HG03196 (cell line): ENCODE results near the gene PRPF40A.

Experiments used
- ATAC-seq: cut with Tn5 transposase; IDR thresholded peaks from one replicate; pipeline ENCODE4 v1.9.1; 2021; ENCODE audit not compliant: unreplicated experiment

The PRPF40A gene

GRCh38 chr2:152718076-152718908 is 1.0 kb upstream of the PRPF40A start, which contains the start of gene ARL6IP6:
ARL6IP6 (plus strand) TSS chr2:152718620; CDS start chr2:152718625, 5 bp downstream.
- peak; percentile 69 for ATAC-seq

DNA sequence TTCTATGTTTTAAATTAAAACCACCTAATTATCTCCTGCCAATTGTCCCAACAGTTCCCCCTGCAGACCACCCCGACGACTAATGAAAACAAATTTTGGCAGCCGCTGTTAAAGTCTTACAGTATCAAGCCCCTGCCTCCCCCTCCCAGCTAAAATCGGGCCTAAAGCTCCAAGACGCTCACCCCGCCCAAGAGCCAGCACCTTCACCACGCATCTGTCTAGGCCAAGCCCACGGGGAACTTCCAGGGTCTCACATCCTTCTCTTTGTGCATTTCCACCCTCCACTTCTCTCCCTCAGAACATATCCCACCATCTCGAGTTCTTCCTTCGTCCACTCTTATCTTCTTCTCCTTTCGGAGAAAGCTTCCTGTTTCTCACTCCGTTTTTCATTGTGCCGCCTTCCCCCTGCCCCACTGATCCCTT is 445 bp downstream of the PRPF40A start:
- ATAC-seq, result no peak

DNA sequence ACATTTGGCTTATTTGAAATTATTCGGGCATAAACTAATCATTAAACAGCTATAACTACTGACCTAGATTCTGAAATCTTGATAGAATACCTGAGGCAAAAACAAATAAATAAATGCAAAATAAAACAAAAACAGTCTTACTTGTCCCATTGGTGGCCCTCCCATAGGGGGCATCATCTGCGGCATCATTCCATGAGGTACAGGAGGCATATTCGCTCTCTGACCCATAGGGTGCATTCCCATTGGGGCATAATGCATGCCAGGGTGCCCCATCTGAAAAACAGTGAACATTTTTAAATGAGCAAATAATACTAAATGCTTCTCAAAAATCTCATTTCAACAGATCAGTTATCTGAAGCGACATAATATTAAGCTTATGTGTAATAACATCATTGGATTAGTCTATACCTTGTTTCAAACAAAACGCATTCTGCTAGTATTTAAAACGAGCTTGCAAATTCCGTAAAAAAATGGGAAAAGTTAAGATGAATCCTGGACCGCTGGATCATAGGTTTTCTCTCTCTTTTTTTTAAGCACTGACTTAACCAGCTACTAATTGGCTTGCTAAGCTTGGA is 1.3 kb downstream of the PRPF40A start:
- ATAC-seq, result no peak

- no peak for ATAC-seq
Measured at GRCh38 chr2:152715112-152715511, 2.1 kb downstream of the PRPF40A start.

GRCh38 chr2:152710713-152711112 is 6.5 kb downstream of the PRPF40A start:
- ATAC-seq, result no peak

DNA sequence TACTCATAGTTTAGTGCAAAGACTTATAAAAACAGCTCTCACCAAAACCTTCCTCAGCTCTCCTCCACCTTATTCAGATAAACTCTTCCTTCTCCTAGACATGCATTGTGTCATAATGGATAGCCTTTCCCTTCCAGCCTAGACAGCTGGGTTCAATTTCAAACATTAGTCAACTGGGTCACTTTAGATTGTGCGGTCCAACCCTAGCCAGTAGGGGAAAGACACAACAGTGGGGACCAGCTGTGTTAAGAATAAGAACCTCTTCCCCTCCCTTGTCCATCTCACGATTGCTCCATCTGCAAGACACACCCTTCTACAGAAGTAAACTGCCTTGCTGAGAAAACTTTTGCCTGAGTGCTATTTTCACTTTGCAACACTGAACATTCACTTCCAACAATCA is 8.5 kb downstream of the PRPF40A start:
- no peak for ATAC-seq

DNA sequence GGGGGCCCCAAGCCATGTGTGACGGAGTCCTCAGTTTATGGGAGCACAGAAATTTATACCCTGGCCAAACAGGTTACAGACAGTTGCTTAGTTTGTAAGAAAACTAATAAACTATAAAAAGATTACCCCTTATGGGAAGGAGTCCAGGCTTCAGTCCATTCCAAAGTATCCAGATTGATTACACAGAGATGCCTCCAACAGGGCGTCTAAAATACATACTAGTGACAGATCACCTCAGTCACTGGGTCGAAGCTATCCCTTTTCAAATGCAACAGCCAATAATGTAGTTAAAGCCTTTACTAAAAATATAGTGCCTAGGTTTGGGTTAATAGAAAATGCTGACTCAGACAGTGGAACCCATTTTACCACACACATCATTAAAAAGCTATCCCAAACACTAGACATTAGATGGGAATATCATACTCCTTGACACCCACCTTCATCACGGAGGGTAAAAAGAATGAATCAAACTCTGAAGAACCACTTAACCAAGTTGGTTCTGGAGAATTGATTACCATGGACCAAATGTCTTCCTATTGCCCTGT is 10.7 kb downstream of the PRPF40A start:
- ATAC-seq, result no peak

DNA sequence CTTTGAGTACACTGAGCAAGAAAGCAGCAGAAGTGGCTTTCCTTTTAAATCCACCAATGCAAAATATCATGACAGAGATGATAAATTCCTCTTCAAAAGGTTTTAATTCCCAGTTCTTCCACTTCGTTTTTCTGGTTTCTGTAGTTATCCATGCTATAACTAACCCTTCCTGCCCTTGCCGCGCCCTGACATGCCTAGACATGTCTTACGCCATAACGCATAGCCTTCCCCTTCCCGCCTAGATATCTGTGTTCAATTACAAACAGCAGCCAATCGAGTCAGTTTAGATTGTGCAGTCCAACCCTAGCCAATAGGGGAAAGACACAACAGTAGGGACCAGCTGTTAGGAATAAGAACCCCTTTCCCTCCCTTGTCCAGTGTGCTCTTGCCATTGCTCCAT is 16.1 kb downstream of the PRPF40A start:
- ATAC-seq, result no peak

- no peak for ATAC-seq
Measured at GRCh38 chr2:152696476-152696875, 20.8 kb downstream of the PRPF40A start.

- no peak for ATAC-seq
Measured at GRCh38 chr2:152695763-152696162, 21.5 kb downstream of the PRPF40A start.

- peak; percentile 50 for ATAC-seq
Measured at GRCh38 chr2:152694161-152694661, 23.1 kb downstream of the PRPF40A start.

- ATAC-seq, result peak; percentile 78
Measured at GRCh38 chr2:152693033-152693432, 24.2 kb downstream of the PRPF40A start.

GRCh38 chr2:152686321-152686720 is 30.9 kb downstream of the PRPF40A start:
- ATAC-seq, result no peak

DNA sequence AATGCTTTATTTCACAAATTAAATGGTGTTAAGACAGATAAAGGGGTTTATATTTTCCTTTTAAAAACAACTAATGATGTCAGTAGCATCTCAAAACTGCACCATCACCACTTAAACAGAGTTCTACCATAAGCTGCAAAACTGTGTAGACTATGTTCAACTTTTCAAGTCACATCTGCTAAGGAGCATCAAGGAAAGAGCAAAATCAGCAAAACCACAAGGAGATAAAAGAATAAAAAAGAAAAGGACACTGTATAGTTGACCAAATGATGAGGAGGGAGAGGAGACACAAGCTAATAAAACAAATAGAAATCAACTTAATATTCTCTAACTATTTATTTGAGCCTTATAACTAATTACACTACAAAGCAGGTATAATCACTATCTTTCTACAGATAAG is 33.9 kb downstream of the PRPF40A start:
- no peak for ATAC-seq

- ATAC-seq, result no peak
Measured at GRCh38 chr2:152682663-152683062, 34.6 kb downstream of the PRPF40A start.

DNA sequence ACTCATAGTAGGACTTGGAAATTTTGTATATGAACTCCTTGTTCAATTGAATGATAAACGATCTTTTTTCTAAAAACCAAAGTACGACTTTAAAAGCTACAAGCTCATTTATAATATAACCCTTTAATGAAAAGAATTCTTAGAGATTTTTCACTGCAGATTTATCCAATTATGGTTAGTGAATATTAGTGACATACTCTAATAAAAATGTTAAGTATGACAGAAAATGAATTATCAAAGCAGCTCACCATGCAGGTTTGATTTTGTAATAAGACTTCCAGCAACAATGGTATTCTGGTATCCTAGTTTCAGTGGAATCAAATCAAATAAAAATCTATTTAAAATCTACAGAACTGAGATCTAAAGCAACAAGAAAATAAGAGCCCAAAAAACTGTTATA is 38.5 kb downstream of the PRPF40A start:
- ATAC-seq, result no peak

- no peak for ATAC-seq
Measured at GRCh38 chr2:152676461-152676860, 40.8 kb downstream of the PRPF40A start.

DNA sequence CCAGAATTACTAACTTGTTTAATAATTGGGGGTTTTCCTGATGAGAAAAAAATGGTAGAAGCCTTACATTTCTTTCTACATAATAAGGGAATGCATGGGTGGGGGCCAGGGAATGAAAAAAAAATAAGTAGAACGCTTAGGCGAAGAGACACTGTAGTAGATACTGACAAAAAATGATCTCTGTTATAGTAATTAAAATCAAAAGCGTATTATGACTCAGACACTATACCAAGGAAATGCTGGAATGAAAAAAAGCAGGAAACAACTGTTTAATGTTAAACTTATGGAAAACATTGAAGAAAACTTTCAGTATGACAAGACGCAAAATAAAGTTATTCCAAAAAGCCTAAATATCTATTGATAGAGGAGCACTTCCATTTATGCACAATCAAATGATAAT is 42.9 kb downstream of the PRPF40A start:
- no peak for ATAC-seq

- ATAC-seq, result no peak
Measured at GRCh38 chr2:152664725-152665124, 52.5 kb downstream of the PRPF40A start.

GRCh38 chr2:152661076-152661475 is 56.2 kb downstream of the PRPF40A start:
- no peak for ATAC-seq

- ATAC-seq, result no peak
Measured at GRCh38 chr2:152658221-152658620, 59.0 kb downstream of the PRPF40A start.

DNA sequence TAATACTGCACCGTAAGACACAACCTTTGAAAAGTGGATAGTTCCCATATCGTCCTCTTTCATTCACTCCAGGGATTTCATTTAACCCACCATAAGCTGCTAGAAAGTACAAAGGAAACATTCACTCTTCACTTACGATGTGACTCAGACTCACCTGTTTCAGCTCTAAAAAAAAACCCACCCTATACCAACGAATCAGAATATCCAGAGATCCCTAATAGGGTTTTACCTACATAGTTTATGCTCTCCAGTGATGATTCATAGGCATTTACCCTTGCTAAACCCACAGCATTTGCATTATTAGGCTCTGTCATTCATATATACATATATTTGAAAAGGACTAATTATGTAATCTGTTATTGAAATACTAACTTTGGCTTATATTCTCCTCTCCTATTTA is 60.2 kb downstream of the PRPF40A start:
- ATAC-seq, result peak; percentile 73
